VCaP (cell line): ENCODE results near the gene MAP2K3.

ENCODE experiments used
- H3K27ac ChIP-seq: fragments of 450-650 bp; 2 replicates; pipeline ENCODE4 v1.5.1; 2017
- CTCF ChIP-seq: fragments of 450-650 bp; conservative IDR thresholded peaks from 2 replicates; pipeline ENCODE4 v1.5.1; 2017; ENCODE audit warnings: mild to moderate bottlenecking, moderate library complexity

Gene MAP2K3

GRCh38 chr17:21253646-21254441 lies 30.7 kb upstream of the MAP2K3 start:
- H3K27ac ChIP-seq: peak overlapping the region; percentile 49; the same call in 1 of the 2 replicates
- TF ChIP-seq CTCF: no peak

- TF ChIP-seq CTCF: no peak
- no peak overlapping the region for H3K27ac ChIP-seq
Measured at GRCh38 chr17:21258593-21258992, 25.9 kb upstream of the MAP2K3 start.

GRCh38 chr17:21262259-21262993 lies 22.1 kb upstream of the MAP2K3 start:
- no peak for TF ChIP-seq CTCF
- H3K27ac ChIP-seq: no peak overlapping the region

- H3K27ac ChIP-seq: no peak overlapping the region
- no peak for TF ChIP-seq CTCF
Measured at GRCh38 chr17:21263376-21263775, 21.1 kb upstream of the MAP2K3 start.

GRCh38 chr17:21268596-21269188 lies 15.8 kb upstream of the MAP2K3 start:
- H3K27ac ChIP-seq: no peak overlapping the region
- TF ChIP-seq CTCF: no peak

- no peak overlapping the region for H3K27ac ChIP-seq
- TF ChIP-seq CTCF: no peak
Measured at GRCh38 chr17:21269394-21269793, 15.1 kb upstream of the MAP2K3 start.

- TF ChIP-seq CTCF: no peak
- no peak overlapping the region for H3K27ac ChIP-seq
Measured at GRCh38 chr17:21271454-21272183, 12.9 kb upstream of the MAP2K3 start.
